ENCODE results near the gene ITIH1.

DNA sequence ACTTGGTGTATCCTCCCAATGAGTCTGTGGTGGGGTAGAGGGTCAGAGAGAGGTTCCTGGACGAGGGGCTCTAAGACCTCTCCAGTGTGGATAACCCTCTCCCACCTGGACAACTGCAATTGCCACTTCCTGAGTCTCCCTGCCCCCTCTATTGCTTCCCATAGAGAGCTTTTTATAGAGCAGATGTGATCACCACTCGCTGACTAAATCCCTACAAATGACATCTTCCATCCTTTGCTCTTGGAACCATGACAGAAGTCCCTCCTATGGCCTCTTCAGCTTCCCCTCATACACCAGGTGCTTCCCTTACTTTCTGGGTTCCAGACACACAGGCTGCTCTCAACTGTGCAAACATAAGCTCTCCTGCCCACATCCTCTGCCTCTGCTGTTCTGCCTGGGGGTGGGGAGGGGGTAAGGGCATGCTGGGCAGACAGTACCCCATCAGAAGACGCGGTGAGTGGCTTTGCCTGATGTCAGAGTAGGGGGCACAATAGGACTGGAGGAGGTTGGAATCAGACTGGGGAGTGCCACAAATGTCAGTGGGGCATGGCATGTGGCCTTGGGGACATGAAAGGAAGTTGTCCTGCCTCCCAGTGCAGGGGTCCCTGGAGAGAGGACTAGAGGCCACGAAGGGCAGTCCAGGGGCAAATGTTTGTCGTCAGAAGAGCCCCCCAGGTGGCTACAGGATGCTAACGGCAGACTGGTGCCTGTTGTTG lies 32.4 kb downstream of the ITIH1 start:
- TF ChIP-seq CTCF (IDR thresholded peaks at IDR 0.05; ENCODE audit: low read depth, low read length, poor library complexity, severe bottlenecking) = no peak
- TF ChIP-seq EZH2phosphoT487 (IDR thresholded peaks at IDR 0.05; ENCODE audit: borderline replicate concordance, low read length) = no peak

Data from DOHH2 (cell line).